Measurements from ENCODE around the gene TMEM150A.

GRCh38 chr2:85553184-85553583 lies 49.3 kb downstream of the TMEM150A start:
- TF ChIP-seq CTCF (conservative IDR thresholded peaks at IDR 0.05; ENCODE audit: low read length) (no peak), EZH2phosphoT487 (IDR thresholded peaks at IDR 0.05; ENCODE audit: borderline replicate concordance, low read depth, low read length) (no peak)

Measured in OCI-LY7 (cell line).